Endothelial cell of umbilical vein (primary cell): ENCODE measurements around the gene DMRTC2. TPM values are rescaled to one million over a fixed set of nuclear protein-coding genes. Genes with fewer than 3 reads are reported as not detected.

Experiments
- BruUV-seq: library from RNA; stranded (reverse); fragments of 400-500 nt; replicated peaks from 2 replicates; lab custom pipeline; 2021; lab: Mats Ljungman, UMichigan
- CTCF ChIA-PET: fragments of 300-600, 350-600 bp; sonication (Branson Sonifier 250); formaldehyde crosslinking; loops from one replicate; lab custom pipeline; 2021; ENCODE audit warnings: antibody characterized with exemption, inconsistent platforms; lab: Charles Lee
- POLR2A ChIA-PET: fragments of 300-600, 350-600 bp; sonication (Branson Sonifier 250); formaldehyde crosslinking; loops from one replicate; lab custom pipeline; 2021; ENCODE audit warnings: antibody characterized with exemption, inconsistent platforms; lab: Charles Lee
- DNase-seq: peaks from one replicate; pipeline ENCODE4 v3.0.0-alpha.2; 2011; ENCODE audit warnings: low read depth, low spot score
- FAIRE-seq: peaks from 2 replicates; lab custom pipeline; 2011; peaks lifted over from hg19 to GRCh38; lab: Jason Lieb, UNC
- H2AFZ ChIP-seq: 2 replicates; pipeline ENCODE4 v1.6.0; 2012; ENCODE audit warnings: low read depth, low read length, control low read depth, inconsistent platforms
- H3K27ac ChIP-seq: 2 replicates; pipeline ENCODE4 v1.5.1; 2011; ENCODE audit warnings: low read depth, mild to moderate bottlenecking, control low read depth, low read length, moderate library complexity; ENCODE audit not compliant: insufficient read depth
- H3K27me3 ChIP-seq, 2 experiments: 2 replicates each; pipeline versions ENCODE4 v1.6.0 to v1.6.1; 2011; ENCODE audit warnings: low read length in 2 of 2, mixed read lengths in 1 of 2; ENCODE audit not compliant: control insufficient read depth in 2 of 2, insufficient read depth in 2 of 2
- H3K36me3 ChIP-seq, 2 experiments: 2 replicates in 1 of 2; 3 replicates in 1 of 2; pipeline ENCODE4 v1.5.1; 2011; ENCODE audit warnings: low read length in 2 of 2, mild to moderate bottlenecking in 1 of 2, moderate library complexity in 1 of 2; ENCODE audit not compliant: control insufficient read depth in 2 of 2, insufficient read depth in 2 of 2; ENCODE audit errors: extremely low read depth in 1 of 2
- H3K4me1 ChIP-seq: 3 replicates; pipeline ENCODE4 v1.5.1; 2011; ENCODE audit warnings: mild to moderate bottlenecking, low read length; ENCODE audit not compliant: control insufficient read depth, insufficient read depth; ENCODE audit errors: extremely low read depth
- H3K4me2 ChIP-seq: 2 replicates; pipeline ENCODE4 v1.6.1; 2011; ENCODE audit warnings: low read length, control low read depth, mixed read lengths; ENCODE audit not compliant: insufficient read depth
- H3K4me3 ChIP-seq, 3 experiments: fragments of 200-600 bp in 1 of 3; sonication (generic), shearing (Covaris generic) in 1 of 3; replicated peaks in 1 of 3; 2 replicates each; pipeline ENCODE4 v1.5.1; 2011 to 2016; ENCODE audit warnings: control low read depth in 3 of 3, low read length in 3 of 3, mild to moderate bottlenecking in 2 of 3, inconsistent platforms in 1 of 3, low read depth in 1 of 3, moderate library complexity in 1 of 3; ENCODE audit not compliant: insufficient read depth in 1 of 3
- H3K79me2 ChIP-seq: 2 replicates; pipeline ENCODE4 v1.6.0; 2012; ENCODE audit warnings: low read length, inconsistent platforms; ENCODE audit not compliant: control insufficient read depth, insufficient read depth
- H3K9ac ChIP-seq: replicated peaks from 2 replicates; pipeline ENCODE3; 2011; ENCODE audit warnings: low read length, control low read depth; ENCODE audit not compliant: insufficient read depth; ENCODE audit errors: extremely low read depth
- H3K9me1 ChIP-seq: replicated peaks from 3 replicates; pipeline ENCODE4 v1.6.0; 2011; ENCODE audit warnings: mild to moderate bottlenecking, low read length; ENCODE audit not compliant: control insufficient read depth, insufficient read depth; ENCODE audit errors: extremely low read depth
- H3K9me3 ChIP-seq: replicated peaks from 2 replicates; pipeline ENCODE4 v1.5.1; 2012; ENCODE audit warnings: low read length, inconsistent platforms; ENCODE audit not compliant: control insufficient read depth, insufficient read depth
- H4K20me1 ChIP-seq: replicated peaks from 2 replicates; pipeline ENCODE3; 2011; ENCODE audit warnings: mild to moderate bottlenecking, low read length; ENCODE audit not compliant: control insufficient read depth, insufficient read depth; ENCODE audit errors: extremely low read depth
- EZH2 ChIP-seq: IDR thresholded peaks from 2 replicates; pipeline ENCODE4 v1.6.1; 2012; ENCODE audit warnings: borderline replicate concordance, low read depth, mild to moderate bottlenecking, moderate library complexity, low read length, inconsistent platforms; ENCODE audit not compliant: severe bottlenecking
- FOS ChIP-seq: IDR thresholded peaks from 2 replicates; pipeline ENCODE4 v1.6.1; 2011; ENCODE audit warnings: mild to moderate bottlenecking, low read length, moderate library complexity, borderline replicate concordance; ENCODE audit not compliant: insufficient read depth
- GATA2 ChIP-seq: IDR thresholded peaks from 2 replicates; pipeline ENCODE4 v1.7.0; 2011; ENCODE audit warnings: low read depth, mild to moderate bottlenecking, moderate library complexity, mixed read lengths, low read length; ENCODE audit not compliant: insufficient read length, insufficient read depth
- JUN ChIP-seq: IDR thresholded peaks from 2 replicates; pipeline ENCODE4 v1.6.1; 2011; ENCODE audit warnings: borderline replicate concordance, low read depth; ENCODE audit not compliant: insufficient read length, insufficient read depth
- MYC ChIP-seq: IDR thresholded peaks from one replicate; pipeline ENCODE4 v1.6.1; 2011; ENCODE audit warnings: mild to moderate bottlenecking, low read depth, low read length
- POLR2A ChIP-seq: IDR thresholded peaks from 2 replicates; pipeline ENCODE4 v1.6.1; 2012; ENCODE audit warnings: low read depth, mild to moderate bottlenecking, control low read depth, low read length
- POLR2AphosphoS5 ChIP-seq: IDR thresholded peaks from 2 replicates; pipeline ENCODE4 v1.6.1; 2012; ENCODE audit warnings: low read depth, mild to moderate bottlenecking, control low read depth, low read length, moderate library complexity; ENCODE audit not compliant: insufficient read depth
- dilution Hi-C: fragments of 300-500 bp; cut with MboI; formaldehyde crosslinking; loops from one replicate; pipeline ENCODE4 v1.15.0; 2019; ENCODE audit warnings: low sequenced_read_pairs; ENCODE audit not compliant: extremely low pct_ligation_motif_present
- intact Hi-C: fragments of 100-400 bp; cut with micrococcal nuclease; formaldehyde crosslinking; loops from one replicate; pipeline ENCODE4 v1.10.0; 2022
- polyA plus RNA-seq, 4 experiments: library from polyadenylated mRNA; depleted of rRNA in 3 of 4; stranded (reverse) in 3 of 4; unstranded in 1 of 4; fragments of >200 nt; gene quantifications; 2 replicates each; pipeline versions ENCODE4 v1.2.1 to v1.2.3, GENCODE V29; 2011 to 2012; ENCODE audit warnings: missing spikeins in 1 of 4
- total RNA-seq: library from RNA; stranded (reverse); gene quantifications from 2 replicates; pipeline ENCODE4 v1.2.3, GENCODE V29; 2021
- TF ChIP-seq, protein P1 (sequence below): IDR thresholded peaks from 2 replicates; pipeline ENCODE4 v1.6.1; 2011; ENCODE audit not compliant: insufficient read depth, insufficient read length
- TF ChIP-seq, protein P2 (sequence below), 2 donors: IDR thresholded peaks; 1 replicate in 1 of 2; 2 replicates in 1 of 2; pipeline ENCODE4 v1.5.1; 2011; ENCODE audit warnings: low read length in 2 of 2, mild to moderate bottlenecking in 2 of 2, moderate library complexity in 2 of 2, control low read depth in 1 of 2, inconsistent platforms in 1 of 2, low read depth in 1 of 2; ENCODE audit not compliant: insufficient read depth in 1 of 2; ENCODE audit errors: extremely low read depth in 1 of 2

DMRTC2 gene
- total and polyA plus RNA-seq, 2 donors (not counting 3 experiments of a cell fraction or from before 2014, with no cell fraction given), result not detected

- Histone ChIP-seq H3K9me1 (no peaks in the 10 kb centered on the region), H2AFZ (no peak overlapping the region), H3K9me3 (no peaks in the 10 kb centered on the region), H3K9ac (no peak overlapping the region), H3K27me3 (peaks cover 17 to 28% of the 10 kb centered on the region in 2 experiments), H3K79me2 (no peaks in the 10 kb centered on the region), H3K4me3 (no peak overlapping the region), H3K27ac (no peak overlapping the region), H3K4me1 (no peaks in the 10 kb centered on the region), H4K20me1 (no peaks in the 10 kb centered on the region), H3K36me3 (no peaks in the 10 kb centered on the region), H3K4me2 (no peak overlapping the region)
- ChIA-PET CTCF (interaction anchor here (1.4 kb wide), 1 partner anchor 56 kb away, joined by 3 read pairs; no protein-coding TSS in a partner anchor), POLR2A (no interaction called here)
- BruUV-seq, result no TSS peak
- DNase-seq, result no peak
- TF ChIP-seq, protein P1, sequence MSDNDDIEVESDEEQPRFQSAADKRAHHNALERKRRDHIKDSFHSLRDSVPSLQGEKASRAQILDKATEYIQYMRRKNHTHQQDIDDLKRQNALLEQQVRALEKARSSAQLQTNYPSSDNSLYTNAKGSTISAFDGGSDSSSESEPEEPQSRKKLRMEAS, result no peak
- TF ChIP-seq, protein P2, sequence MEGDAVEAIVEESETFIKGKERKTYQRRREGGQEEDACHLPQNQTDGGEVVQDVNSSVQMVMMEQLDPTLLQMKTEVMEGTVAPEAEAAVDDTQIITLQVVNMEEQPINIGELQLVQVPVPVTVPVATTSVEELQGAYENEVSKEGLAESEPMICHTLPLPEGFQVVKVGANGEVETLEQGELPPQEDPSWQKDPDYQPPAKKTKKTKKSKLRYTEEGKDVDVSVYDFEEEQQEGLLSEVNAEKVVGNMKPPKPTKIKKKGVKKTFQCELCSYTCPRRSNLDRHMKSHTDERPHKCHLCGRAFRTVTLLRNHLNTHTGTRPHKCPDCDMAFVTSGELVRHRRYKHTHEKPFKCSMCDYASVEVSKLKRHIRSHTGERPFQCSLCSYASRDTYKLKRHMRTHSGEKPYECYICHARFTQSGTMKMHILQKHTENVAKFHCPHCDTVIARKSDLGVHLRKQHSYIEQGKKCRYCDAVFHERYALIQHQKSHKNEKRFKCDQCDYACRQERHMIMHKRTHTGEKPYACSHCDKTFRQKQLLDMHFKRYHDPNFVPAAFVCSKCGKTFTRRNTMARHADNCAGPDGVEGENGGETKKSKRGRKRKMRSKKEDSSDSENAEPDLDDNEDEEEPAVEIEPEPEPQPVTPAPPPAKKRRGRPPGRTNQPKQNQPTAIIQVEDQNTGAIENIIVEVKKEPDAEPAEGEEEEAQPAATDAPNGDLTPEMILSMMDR (IDR thresholded peaks at IDR 0.05; ENCODE audit: extremely low read depth in 1 of 2, insufficient read depth in 1 of 2, low read depth in 1 of 2, low read length in 2 of 2), result no peak
- TF ChIP-seq JUN (no peak), MYC (no peak), POLR2A (no peak), EZH2 (no peak), GATA2 (no peak), POLR2AphosphoS5 (no peak), FOS (no peak)
- FAIRE-seq, result no peak
- dilution Hi-C loops (no loop called here), intact Hi-C loops (no loop called here)
Observed at GRCh38 chr19:41848666-41849065, 3.8 kb downstream of the DMRTC2 start.
